WTC11 (cell line): ENCODE results near the gene ITPRID1. TPM values are rescaled to one million over a fixed set of nuclear protein-coding genes. Genes with fewer than 3 reads are reported as not detected.

ENCODE experiments used
- ATAC-seq: fragments of 200-7000 bp; cut with Tn5 transposase; 2 replicates; pipeline ENCODE4 v1.10.0; 2021; ENCODE audit warnings: mild to moderate bottlenecking, moderate library complexity
- CTCF ChIA-PET: fragments of 300-600 bp; sonication (Branson Sonifier 250); formaldehyde crosslinking; loops from one replicate; lab custom pipeline; 2021; ENCODE audit warnings: antibody characterized with exemption; lab: Charles Lee
- POLR2A ChIA-PET: fragments of 350-600 bp; sonication (Branson Sonifier 250); formaldehyde crosslinking; loops from one replicate; lab custom pipeline; 2021; ENCODE audit warnings: antibody characterized with exemption; lab: Charles Lee
- DNase-seq: peaks from one replicate; pipeline ENCODE4 v3.0.0; 2021; ENCODE audit warnings: low spot score
- H3K27ac Mint-ChIP-seq: 2 replicates; pipeline ENCODE4 v1.8.0; 2021; ENCODE audit warnings: mixed read lengths
- H3K27me3 Mint-ChIP-seq: 2 replicates; pipeline ENCODE4 v1.8.0; 2021; ENCODE audit warnings: low read depth, mild to moderate bottlenecking, moderate library complexity, mixed read lengths
- H3K36me3 Mint-ChIP-seq: 2 replicates; pipeline ENCODE4 v1.8.0; 2021; ENCODE audit warnings: mixed read lengths
- H3K4me1 Mint-ChIP-seq: 2 replicates; pipeline ENCODE4 v1.8.0; 2022; ENCODE audit warnings: mixed read lengths
- H3K4me3 Mint-ChIP-seq: 2 replicates; pipeline ENCODE4 v1.8.0; 2021; ENCODE audit warnings: mild to moderate bottlenecking, moderate library complexity, mixed read lengths
- H3K9me3 Mint-ChIP-seq: 2 replicates; pipeline ENCODE4 v1.8.0; 2021; ENCODE audit warnings: mixed read lengths
- ATF1 ChIP-seq: sonication (generic); formaldehyde crosslinking; IDR thresholded peaks from 2 replicates; pipeline ENCODE4 v1.8.1; 2023; ENCODE audit warnings: mild to moderate bottlenecking, moderate library complexity, missing genetic modification reagents
- ETV6 ChIP-seq: sonication (generic); formaldehyde crosslinking; IDR thresholded peaks from 2 replicates; pipeline ENCODE4 v1.8.1; 2022; ENCODE audit warnings: mild to moderate bottlenecking, missing genetic modification reagents
- GABPB1 ChIP-seq: sonication (generic); formaldehyde crosslinking; IDR thresholded peaks from 2 replicates; pipeline ENCODE4 v1.8.1; 2023; ENCODE audit warnings: mild to moderate bottlenecking, missing genetic modification reagents
- GRHL2 ChIP-seq: fragments of 250-450 bp; sonication (Bioruptor Pico); IDR thresholded peaks from 2 replicates; pipeline ENCODE4 v1.8.0; 2022; ENCODE audit warnings: mild to moderate bottlenecking, moderate library complexity; ENCODE audit not compliant: insufficient replicate concordance, severe bottlenecking
- HMGA2 ChIP-seq: fragments of 250-450 bp; sonication (Bioruptor Pico); IDR thresholded peaks from 2 replicates; pipeline ENCODE4 v1.4.0; 2021; ENCODE audit warnings: mild to moderate bottlenecking, moderate library complexity
- MXD4 ChIP-seq: fragments of 250-450 bp; sonication (Bioruptor Pico); IDR thresholded peaks from 2 replicates; pipeline ENCODE4 v1.8.0; 2021; ENCODE audit warnings: mild to moderate bottlenecking, moderate library complexity, borderline replicate concordance
- NFYB ChIP-seq: sonication (generic); formaldehyde crosslinking; conservative IDR thresholded peaks from 2 replicates; pipeline ENCODE4 v1.8.0; 2022; ENCODE audit warnings: low read depth, missing genetic modification reagents
- RORB ChIP-seq: fragments of 250-450 bp; sonication (Bioruptor Pico); IDR thresholded peaks from 2 replicates; pipeline ENCODE4 v1.9.0; 2021; ENCODE audit warnings: mild to moderate bottlenecking
- SP1 ChIP-seq: sonication (generic); formaldehyde crosslinking; conservative IDR thresholded peaks from 2 replicates; pipeline ENCODE4 v1.8.1; 2022; ENCODE audit warnings: missing genetic modification reagents
- TEAD1 ChIP-seq: sonication (generic); formaldehyde crosslinking; IDR thresholded peaks from 2 replicates; pipeline ENCODE4 v1.8.0; 2022; ENCODE audit warnings: mild to moderate bottlenecking, missing genetic modification reagents
- ZNF396 ChIP-seq: fragments of 250-450 bp; sonication (Bioruptor Pico); IDR thresholded peaks from 2 replicates; pipeline ENCODE4 v1.8.0; 2021; ENCODE audit warnings: mild to moderate bottlenecking, moderate library complexity, borderline replicate concordance
- ZNF416 ChIP-seq: fragments of 250-450 bp; sonication (Bioruptor Pico); IDR thresholded peaks from 2 replicates; pipeline ENCODE4 v1.9.0; 2021; ENCODE audit warnings: mild to moderate bottlenecking, inconsistent platforms
- ZNF671 ChIP-seq: fragments of 250-450 bp; sonication (Bioruptor Pico); IDR thresholded peaks from 2 replicates; pipeline ENCODE4 v1.8.0; 2021; ENCODE audit warnings: mild to moderate bottlenecking
- total RNA-seq: library from RNA; stranded (reverse); gene quantifications from 3 replicates; pipeline ENCODE4 v1.2.3, GENCODE V29; 2021
- TF ChIP-seq, protein P1 (sequence below): sonication (generic); formaldehyde crosslinking; conservative IDR thresholded peaks from 2 replicates; pipeline ENCODE4 v1.8.1; 2022; ENCODE audit warnings: mild to moderate bottlenecking, missing genetic modification reagents
- TF ChIP-seq, protein P2 (sequence below): fragments of 250-450 bp; sonication (Bioruptor Pico); IDR thresholded peaks from 2 replicates; pipeline ENCODE4 v1.9.0; 2021; ENCODE audit warnings: mild to moderate bottlenecking
- TF ChIP-seq, protein P3 (sequence below): sonication (generic); formaldehyde crosslinking; IDR thresholded peaks from 2 replicates; pipeline ENCODE4 v1.8.1; 2022; ENCODE audit warnings: low read depth, mild to moderate bottlenecking, moderate library complexity, missing genetic modification reagents, borderline replicate concordance
- TF ChIP-seq, protein P4 (sequence below): sonication (generic); formaldehyde crosslinking; IDR thresholded peaks from 2 replicates; pipeline ENCODE4 v1.8.0; 2022; ENCODE audit warnings: mild to moderate bottlenecking, missing genetic modification reagents
- TF ChIP-seq, protein P5 (sequence below): sonication (generic); formaldehyde crosslinking; IDR thresholded peaks from 2 replicates; pipeline ENCODE4 v1.8.0; 2022; ENCODE audit warnings: mild to moderate bottlenecking, missing genetic modification reagents
- TF ChIP-seq, protein P6 (sequence below): fragments of 250-450 bp; sonication (Bioruptor Pico); IDR thresholded peaks from 2 replicates; pipeline ENCODE4 v1.9.0; 2021; ENCODE audit warnings: mild to moderate bottlenecking
- TF ChIP-seq, protein P7 (sequence below): fragments of 250-450 bp; sonication (Bioruptor Pico); IDR thresholded peaks from 2 replicates; pipeline ENCODE4 v1.8.0; 2021; ENCODE audit warnings: mild to moderate bottlenecking
- TF ChIP-seq, protein P8 (sequence below): fragments of 250-450 bp; sonication (Bioruptor Pico); IDR thresholded peaks from 2 replicates; pipeline ENCODE4 v1.9.0; 2021; ENCODE audit warnings: moderate library complexity, mild to moderate bottlenecking, inconsistent platforms, borderline replicate concordance

ITPRID1 gene
- total RNA-seq, 1 experiment from 2014 or later: 0.98 TPM

DNA sequence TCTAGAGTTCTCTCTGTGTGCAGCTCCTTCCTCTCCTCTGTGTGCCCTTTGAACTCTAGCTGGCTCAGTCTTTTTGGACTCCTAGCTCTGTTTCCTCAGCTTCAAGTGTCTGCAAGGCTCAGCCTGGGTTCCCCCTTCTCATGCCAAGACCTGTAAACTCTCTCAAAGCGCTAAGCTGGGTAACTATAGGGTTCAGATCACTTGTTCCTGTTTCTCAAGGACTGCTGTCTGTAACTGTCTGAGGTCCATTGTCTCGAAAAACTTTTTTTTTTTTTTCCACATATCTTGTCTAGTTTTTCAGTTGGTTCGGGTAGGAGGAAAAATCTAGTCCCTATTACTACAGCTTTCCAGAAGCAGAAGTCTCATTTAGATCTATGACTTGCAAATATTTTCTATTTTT is 126.5 kb downstream of the ITPRID1 start (continued):
- no peak for TF ChIP-seq ZNF396
- no peak for TF ChIP-seq ZNF416 (CRISPR knock-in tag)
- TF ChIP-seq, all 79 proteins: peak for 0

DNA sequence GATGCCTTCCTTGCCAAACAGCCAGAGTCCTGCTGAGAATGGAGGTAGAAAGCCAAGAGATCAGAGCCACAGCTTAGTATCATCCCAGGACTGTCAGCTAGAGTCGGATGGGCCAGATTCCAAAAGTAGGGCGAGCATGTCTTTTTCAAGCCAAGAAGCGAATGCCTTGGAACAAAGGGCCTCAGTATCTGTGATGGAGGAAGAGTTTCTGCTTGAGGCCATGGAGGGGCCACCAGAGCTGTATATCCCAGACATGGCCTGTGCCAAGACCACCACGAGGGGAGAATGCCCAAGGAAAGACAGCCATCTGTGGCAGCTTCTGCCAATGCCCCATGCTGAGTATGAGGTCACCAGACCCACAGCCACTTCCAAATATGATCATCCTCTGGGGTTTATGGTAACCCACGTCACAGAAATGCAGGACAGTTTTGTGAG is 128.8 kb downstream of the ITPRID1 start:
- TF ChIP-seq ZNF671 (CRISPR knock-in tag) (no peak), ATF1 (CRISPR knock-in tag) (no peak), HMGA2 (CRISPR knock-in tag) (no peak), ETV6 (CRISPR knock-in tag) (no peak), GABPB1 (CRISPR knock-in tag) (no peak), GRHL2 (CRISPR knock-in tag) (no peak), MXD4 (no peak), SP1 (CRISPR knock-in tag) (no peak)
- TF ChIP-seq, protein P1, sequence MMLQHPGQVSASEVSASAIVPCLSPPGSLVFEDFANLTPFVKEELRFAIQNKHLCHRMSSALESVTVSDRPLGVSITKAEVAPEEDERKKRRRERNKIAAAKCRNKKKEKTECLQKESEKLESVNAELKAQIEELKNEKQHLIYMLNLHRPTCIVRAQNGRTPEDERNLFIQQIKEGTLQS (CRISPR knock-in tag): no peak
- TF ChIP-seq, protein P2, sequence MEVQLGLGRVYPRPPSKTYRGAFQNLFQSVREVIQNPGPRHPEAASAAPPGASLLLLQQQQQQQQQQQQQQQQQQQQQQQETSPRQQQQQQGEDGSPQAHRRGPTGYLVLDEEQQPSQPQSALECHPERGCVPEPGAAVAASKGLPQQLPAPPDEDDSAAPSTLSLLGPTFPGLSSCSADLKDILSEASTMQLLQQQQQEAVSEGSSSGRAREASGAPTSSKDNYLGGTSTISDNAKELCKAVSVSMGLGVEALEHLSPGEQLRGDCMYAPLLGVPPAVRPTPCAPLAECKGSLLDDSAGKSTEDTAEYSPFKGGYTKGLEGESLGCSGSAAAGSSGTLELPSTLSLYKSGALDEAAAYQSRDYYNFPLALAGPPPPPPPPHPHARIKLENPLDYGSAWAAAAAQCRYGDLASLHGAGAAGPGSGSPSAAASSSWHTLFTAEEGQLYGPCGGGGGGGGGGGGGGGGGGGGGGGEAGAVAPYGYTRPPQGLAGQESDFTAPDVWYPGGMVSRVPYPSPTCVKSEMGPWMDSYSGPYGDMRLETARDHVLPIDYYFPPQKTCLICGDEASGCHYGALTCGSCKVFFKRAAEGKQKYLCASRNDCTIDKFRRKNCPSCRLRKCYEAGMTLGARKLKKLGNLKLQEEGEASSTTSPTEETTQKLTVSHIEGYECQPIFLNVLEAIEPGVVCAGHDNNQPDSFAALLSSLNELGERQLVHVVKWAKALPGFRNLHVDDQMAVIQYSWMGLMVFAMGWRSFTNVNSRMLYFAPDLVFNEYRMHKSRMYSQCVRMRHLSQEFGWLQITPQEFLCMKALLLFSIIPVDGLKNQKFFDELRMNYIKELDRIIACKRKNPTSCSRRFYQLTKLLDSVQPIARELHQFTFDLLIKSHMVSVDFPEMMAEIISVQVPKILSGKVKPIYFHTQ: no peak
- TF ChIP-seq, protein P3, sequence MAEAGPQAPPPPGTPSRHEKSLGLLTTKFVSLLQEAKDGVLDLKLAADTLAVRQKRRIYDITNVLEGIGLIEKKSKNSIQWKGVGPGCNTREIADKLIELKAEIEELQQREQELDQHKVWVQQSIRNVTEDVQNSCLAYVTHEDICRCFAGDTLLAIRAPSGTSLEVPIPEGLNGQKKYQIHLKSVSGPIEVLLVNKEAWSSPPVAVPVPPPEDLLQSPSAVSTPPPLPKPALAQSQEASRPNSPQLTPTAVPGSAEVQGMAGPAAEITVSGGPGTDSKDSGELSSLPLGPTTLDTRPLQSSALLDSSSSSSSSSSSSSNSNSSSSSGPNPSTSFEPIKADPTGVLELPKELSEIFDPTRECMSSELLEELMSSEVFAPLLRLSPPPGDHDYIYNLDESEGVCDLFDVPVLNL (CRISPR knock-in tag): no peak
- TF ChIP-seq, protein P4, sequence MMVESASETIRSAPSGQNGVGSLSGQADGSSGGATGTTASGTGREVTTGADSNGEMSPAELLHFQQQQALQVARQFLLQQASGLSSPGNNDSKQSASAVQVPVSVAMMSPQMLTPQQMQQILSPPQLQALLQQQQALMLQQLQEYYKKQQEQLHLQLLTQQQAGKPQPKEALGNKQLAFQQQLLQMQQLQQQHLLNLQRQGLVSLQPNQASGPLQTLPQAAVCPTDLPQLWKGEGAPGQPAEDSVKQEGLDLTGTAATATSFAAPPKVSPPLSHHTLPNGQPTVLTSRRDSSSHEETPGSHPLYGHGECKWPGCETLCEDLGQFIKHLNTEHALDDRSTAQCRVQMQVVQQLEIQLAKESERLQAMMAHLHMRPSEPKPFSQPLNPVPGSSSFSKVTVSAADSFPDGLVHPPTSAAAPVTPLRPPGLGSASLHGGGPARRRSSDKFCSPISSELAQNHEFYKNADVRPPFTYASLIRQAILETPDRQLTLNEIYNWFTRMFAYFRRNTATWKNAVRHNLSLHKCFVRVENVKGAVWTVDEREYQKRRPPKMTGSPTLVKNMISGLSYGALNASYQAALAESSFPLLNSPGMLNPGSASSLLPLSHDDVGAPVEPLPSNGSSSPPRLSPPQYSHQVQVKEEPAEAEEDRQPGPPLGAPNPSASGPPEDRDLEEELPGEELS (CRISPR knock-in tag): no peak
- TF ChIP-seq, protein P5, sequence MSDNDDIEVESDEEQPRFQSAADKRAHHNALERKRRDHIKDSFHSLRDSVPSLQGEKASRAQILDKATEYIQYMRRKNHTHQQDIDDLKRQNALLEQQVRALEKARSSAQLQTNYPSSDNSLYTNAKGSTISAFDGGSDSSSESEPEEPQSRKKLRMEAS (CRISPR knock-in tag): no peak
- TF ChIP-seq, protein P6, sequence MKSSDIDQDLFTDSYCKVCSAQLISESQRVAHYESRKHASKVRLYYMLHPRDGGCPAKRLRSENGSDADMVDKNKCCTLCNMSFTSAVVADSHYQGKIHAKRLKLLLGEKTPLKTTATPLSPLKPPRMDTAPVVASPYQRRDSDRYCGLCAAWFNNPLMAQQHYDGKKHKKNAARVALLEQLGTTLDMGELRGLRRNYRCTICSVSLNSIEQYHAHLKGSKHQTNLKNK (CRISPR knock-in tag): no peak
- peaks cover 34% of the 10 kb centered on the region for H3K27me3 Mint-ChIP-seq
- CTCF ChIA-PET: interaction anchor here (0.9 to 1.7 kb wide), 2 partner anchors 10 to 508 kb away, joined by 3 to 6 read pairs; no protein-coding TSS in a partner anchor

DNA sequence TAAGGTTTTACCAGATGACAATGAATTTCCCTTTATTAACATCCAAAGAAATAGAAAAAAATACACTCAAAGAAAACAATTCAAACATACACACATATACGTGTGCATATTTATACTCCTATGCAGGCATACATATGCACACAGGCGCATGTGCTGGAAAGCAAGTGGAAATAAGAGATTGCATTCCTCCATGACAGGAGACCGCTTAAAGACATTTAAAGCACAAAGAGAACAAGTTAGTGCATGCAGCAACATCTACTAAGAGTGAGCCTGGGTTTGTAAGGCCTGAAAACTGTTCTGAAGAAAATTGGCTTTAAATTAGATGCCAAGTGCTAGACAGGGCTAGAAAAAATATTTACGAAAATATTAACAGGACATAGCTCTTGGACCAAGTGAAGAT is 133.1 kb downstream of the ITPRID1 start:
- ATAC-seq (peak; percentile 13; the same call in 1 of the 2 replicates), DNase-seq (no peak)
- Mint-ChIP-seq H3K4me1 (peaks cover 79% of the 10 kb centered on the region), H3K9me3 (no peaks in the 10 kb centered on the region), H3K27me3 (peaks cover 37% of the 10 kb centered on the region), H3K36me3 (no peaks in the 10 kb centered on the region), H3K27ac (no peak overlapping the region), H3K4me3 (no peak overlapping the region; the same call in 1 of the 2 replicates)
- ChIA-PET CTCF (interaction anchor here (0.5 to 0.7 kb wide), 2 partner anchors 42 to 711 kb away, joined by 3 read pairs; no protein-coding TSS in a partner anchor), POLR2A (no interaction called here)
- TF ChIP-seq, protein P7, sequence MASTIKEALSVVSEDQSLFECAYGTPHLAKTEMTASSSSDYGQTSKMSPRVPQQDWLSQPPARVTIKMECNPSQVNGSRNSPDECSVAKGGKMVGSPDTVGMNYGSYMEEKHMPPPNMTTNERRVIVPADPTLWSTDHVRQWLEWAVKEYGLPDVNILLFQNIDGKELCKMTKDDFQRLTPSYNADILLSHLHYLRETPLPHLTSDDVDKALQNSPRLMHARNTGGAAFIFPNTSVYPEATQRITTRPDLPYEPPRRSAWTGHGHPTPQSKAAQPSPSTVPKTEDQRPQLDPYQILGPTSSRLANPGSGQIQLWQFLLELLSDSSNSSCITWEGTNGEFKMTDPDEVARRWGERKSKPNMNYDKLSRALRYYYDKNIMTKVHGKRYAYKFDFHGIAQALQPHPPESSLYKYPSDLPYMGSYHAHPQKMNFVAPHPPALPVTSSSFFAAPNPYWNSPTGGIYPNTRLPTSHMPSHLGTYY: no peak
- TF ChIP-seq, protein P8, sequence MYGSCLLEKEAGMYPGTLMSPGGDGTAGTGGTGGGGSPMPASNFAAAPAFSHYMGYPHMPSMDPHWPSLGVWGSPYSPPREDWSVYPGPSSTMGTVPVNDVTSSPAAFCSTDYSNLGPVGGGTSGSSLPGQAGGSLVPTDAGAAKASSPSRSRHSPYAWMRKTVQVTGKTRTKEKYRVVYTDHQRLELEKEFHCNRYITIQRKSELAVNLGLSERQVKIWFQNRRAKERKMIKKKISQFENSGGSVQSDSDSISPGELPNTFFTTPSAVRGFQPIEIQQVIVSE (CRISPR knock-in tag): no peak
- TF ChIP-seq TEAD1 (no peak; the same call in 1 of the 2 replicates), RORB (CRISPR knock-in tag) (no peak), GABPB1 (CRISPR knock-in tag) (no peak), ETV6 (CRISPR knock-in tag) (0 out of 2 replicates have a peak, but pooled peaks have one; percentile 39), NFYB (CRISPR knock-in tag) (no peak)

More for the DNA sequence above, 128.8 kb downstream of the ITPRID1 start:
- no peak for ATAC-seq
- no peak overlapping the region for H3K4me3 Mint-ChIP-seq
- POLR2A ChIA-PET: no interaction called here
- no peak for DNase-seq
- peaks cover 37% of the 10 kb centered on the region for H3K4me1 Mint-ChIP-seq
- H3K9me3 Mint-ChIP-seq: 0 out of 2 replicates have a peak, but pooled peaks cover 3% of the 10 kb centered on the region
- no peaks in the 10 kb centered on the region for H3K36me3 Mint-ChIP-seq
- no peak overlapping the region for H3K27ac Mint-ChIP-seq
